Activated naive CD4-positive, alpha-beta T cell (primary cell): Measurements from ENCODE around the gene TJP2.

Experiments used
- DNase-seq, 4 experiments: peaks; one replicate each; lab custom pipeline; 2025; lab: John Stamatoyannopoulos, UW

TJP2 gene

DNA sequence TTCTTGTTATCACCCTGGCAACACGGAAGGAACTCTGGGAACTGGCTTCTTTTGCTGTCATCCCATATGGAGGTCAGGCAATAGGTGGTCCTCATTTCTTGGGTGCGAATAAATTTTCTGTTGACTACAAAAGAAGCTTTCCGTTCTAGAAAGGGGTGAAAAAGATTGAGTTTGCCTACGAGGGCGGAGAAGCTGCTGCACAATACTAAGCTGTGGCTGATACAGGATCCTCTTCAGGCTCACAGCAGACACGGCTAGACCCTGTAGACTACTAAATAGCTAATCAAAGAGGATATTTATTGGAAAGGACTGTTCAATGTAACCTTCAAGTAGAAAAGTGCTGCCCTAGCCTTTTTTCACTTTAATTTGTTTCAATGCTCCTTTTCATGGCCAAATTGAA is 58.1 kb downstream of the TJP2 start:
- DNase-seq: no peak

DNA sequence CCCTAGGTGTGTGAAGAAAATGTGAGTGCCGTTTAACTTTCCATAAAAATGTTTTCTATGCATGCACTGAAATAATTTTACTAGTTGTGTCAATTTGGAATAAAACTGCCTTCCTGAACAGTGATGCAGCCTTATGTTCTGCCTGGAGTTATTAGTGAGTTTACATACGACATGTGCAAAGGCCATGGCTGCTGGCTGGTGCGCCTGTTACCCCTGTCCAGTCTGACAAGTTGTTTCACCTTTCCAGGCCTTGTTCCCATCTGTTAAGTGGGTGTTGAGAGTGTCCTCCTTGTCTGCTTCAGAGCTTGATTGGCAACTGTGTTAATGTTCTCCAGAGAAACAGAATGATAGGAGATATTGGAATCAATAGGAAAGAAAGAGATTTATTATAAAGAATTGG is 60.6 kb downstream of the TJP2 start:
- DNase-seq: no peak

GRCh38 chr9:69236188-69236587 is 62.1 kb downstream of the TJP2 start:
- no peak for DNase-seq

DNA sequence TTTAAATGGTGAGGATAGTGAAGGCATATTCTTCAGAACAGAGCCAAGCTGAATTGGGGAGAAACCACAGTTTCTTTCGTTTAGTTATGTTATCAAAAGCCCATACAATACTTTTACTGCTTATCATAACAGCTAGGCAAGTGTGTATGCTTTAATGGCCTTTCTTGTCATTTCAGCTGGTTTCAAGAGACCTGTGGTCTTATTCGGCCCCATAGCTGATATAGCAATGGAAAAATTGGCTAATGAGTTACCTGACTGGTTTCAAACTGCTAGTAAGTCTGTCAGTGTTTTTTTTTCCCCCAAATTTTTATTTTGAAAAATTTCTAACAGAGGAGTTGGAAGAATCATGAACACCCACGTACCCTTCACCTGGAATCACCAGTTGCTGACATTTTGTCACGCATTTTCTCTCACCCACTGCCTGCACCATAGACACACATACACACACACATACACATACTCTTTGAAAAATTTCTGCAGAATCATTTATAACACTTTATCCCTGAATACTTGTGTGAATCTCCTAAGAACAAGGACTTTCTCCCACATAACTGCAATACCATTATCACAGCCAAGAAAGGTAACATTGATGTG is 63.7 kb downstream of the TJP2 start:
- no peak for DNase-seq

- DNase-seq: no peak
These were observed 69.0 kb downstream of the TJP2 start for GRCh38 chr9:69243116-69243515.

GRCh38 chr9:69246629-69247028 is 72.6 kb downstream of the TJP2 start:
- no peak for DNase-seq

GRCh38 chr9:69248005-69248404 is 73.9 kb downstream of the TJP2 start:
- DNase-seq: no peak

- DNase-seq: no peak
These were observed 75.3 kb downstream of the TJP2 start for GRCh38 chr9:69249337-69249736.

DNA sequence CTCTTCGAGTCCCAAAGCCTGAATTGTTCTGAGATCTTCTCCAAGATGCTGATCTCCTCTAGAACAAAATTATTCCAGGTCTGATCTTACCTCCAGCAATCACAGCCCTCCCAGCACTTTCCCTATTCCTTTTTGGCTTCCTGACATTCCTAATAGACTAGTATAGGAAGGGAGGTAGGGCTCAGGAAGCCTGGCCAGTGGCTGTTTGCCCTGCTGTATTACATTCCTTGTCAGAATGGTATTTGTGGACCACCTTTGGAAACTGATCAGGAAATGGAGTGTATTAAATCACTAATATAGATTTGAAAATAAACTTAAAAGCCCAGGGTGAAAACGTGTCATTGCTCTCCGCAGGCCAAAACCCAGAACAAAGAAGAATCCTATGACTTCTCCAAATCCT is 76.6 kb downstream of the TJP2 start:
- DNase-seq: no peak

DNA sequence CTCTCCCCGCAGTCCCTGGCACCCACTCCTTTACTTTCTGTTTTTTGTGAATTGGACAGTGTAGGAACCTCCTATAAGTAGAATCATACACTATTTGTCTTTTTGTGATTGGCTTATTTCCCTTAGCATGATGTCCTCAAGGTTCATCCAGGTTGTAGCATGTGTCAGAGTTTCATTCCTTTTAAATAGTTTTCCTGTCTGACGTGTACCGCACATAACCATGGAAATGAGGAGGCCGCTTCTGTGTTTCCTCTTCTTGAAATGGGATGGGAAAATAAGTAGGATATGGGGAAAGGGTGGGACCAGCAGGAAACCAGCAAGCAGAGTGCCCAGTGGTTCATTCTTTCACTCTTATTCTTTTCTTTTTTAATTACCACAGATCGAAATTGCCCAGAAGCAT is 78.4 kb downstream of the TJP2 start:
- DNase-seq: no peak

- DNase-seq: no peak
These were observed 79.0 kb downstream of the TJP2 start for GRCh38 chr9:69253057-69253456.

- no peak for DNase-seq
These were observed 80.1 kb downstream of the TJP2 start for GRCh38 chr9:69254223-69254622.

DNA sequence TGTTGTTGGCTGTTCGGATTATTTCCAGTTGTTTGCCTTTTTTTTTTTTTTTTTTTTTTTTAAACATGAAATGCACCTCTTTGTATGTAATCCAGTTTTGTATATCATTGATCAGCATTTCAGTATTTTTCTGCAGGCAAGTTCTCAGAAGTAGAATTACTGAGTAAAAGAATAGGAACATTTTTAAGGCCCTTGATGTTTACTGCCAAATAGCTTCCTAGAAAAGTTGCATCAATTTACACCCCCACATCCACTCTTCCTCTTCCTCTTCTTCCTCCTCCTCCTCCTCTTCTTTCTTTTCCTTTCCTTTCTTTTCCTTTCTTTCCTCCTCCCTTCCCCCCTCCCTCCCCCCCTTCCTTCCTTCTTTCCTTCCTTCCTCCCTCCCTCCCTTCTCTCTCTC is 81.5 kb downstream of the TJP2 start:
- no peak for DNase-seq

GRCh38 chr9:69258551-69258950 is 84.5 kb downstream of the TJP2 start:
- no peak for DNase-seq

DNA sequence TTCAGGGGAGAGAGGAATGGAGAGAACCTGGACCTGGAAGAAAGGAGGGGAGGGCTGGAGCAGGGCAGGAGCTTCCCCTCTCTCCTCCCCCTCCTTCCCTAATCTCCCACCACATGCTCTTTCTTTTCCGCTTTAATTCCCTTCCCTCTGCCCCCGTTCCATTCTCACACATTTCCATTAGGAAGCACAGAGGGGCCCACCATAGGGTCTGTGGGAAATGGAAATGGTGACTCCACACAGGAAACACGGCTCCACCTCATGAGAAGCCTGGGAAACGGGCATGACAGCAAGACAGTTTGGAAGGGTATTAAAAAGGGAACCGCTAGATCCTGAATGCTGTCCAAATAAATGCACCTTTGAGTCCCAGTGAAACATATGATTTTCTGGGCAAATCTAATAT is 86.1 kb downstream of the TJP2 start:
- no peak for DNase-seq

- DNase-seq: no peak
These were observed 87.6 kb downstream of the TJP2 start for GRCh38 chr9:69261636-69262035.

DNA sequence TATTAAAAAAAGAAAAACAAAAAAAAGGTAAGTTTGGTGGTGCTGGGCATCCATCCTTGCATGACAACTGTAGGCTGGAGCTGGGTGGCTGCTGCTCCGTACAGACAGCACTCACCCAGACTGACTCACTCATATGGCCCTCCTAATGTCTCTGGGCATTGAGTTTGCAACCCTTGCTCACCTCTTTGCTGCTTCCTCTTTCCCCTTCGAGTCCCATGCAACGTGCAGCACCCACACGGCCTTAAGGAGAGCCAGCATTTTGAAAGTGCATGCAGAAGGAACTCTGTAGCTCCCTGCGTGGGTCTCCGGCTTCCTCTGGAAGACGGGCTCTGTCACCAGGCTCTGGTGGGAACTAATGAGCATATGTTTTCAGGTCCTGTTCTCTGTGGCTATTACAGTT is 90.4 kb downstream of the TJP2 start:
- no peak for DNase-seq

DNA sequence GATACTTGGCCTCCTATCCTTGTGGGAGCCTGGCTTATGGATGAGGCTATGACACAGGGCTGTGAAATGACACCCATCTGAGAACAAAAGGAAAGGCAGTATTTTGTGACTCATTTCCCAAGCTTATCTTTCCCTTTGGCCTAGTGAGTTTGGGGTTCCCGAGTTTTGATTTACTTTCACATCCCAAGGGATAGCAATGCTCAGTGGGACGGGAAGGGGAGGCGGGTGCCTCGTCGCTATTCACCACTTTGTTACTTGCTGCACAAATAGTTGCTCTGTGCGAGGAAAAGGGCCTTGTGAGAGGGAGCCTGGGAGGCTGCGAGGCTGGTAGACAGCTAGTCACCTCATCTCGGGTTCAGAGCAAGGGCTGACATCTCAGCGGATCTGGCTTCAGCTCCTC is 91.8 kb downstream of the TJP2 start:
- no peak for DNase-seq

DNA sequence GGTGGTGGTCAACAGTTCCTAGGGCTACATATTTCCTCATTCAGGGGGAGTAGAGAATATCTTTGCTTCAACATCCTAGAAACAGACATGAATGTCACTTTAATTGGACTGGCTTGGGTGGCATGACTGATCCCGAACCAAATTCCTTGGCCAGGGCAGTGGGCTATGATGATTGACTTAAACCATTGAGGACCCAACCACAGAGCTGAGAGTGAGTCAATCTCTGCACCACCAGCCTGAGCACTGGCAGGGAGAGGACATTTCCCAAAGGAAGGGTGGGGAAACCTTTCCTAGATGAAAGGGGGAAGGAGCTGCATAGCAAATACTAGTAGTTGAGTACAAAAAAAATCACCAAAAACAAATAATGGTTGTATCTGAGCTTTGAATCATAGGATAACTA is 98.1 kb downstream of the TJP2 start:
- no peak for DNase-seq

- DNase-seq: no peak
These were observed 99.1 kb downstream of the TJP2 start for GRCh38 chr9:69273161-69273560.

DNA sequence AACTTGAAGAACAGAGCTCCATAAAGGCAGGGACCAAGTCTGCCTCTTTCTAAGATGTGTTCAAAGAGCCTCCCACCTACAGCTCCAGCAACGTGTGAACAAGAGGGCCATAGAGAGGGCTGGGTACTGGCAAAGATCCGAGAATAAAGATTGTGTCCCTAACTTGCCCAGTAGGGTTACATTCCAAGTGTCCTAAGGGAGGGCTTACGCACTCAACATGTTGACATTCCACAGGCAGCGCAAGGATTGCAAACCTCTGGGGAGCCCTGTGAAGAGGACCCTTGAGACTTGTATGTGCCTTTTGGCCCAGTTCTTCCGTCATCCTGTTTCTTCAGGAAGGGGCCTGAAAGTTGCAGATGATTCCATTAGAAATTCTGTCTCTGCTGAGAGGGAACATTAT is 102.7 kb downstream of the TJP2 start:
- no peak for DNase-seq

GRCh38 chr9:69279084-69279731 is 105.1 kb downstream of the TJP2 start:
- no peak for DNase-seq

GRCh38 chr9:69279733-69280132 is 105.7 kb downstream of the TJP2 start:
- DNase-seq: no peak

GRCh38 chr9:69283003-69283402 is 108.9 kb downstream of the TJP2 start:
- no peak for DNase-seq
